HG02981 (cell line): ENCODE data around the gene PIK3CD.
"Not testable (repeated sequence)": the region's sequence is repeated elsewhere in the genome, so short reads cannot be mapped to it uniquely, and the experiment has no call there.

Experiments
- ATAC-seq: cut with Tn5 transposase; IDR thresholded peaks from one replicate; pipeline ENCODE4 v1.9.1; 2021; ENCODE audit warnings: mild to moderate bottlenecking, moderate library complexity; ENCODE audit not compliant: unreplicated experiment

The PIK3CD gene

GRCh38 chr1:9618909-9619679 lies 32.4 kb upstream of the PIK3CD start:
- ATAC-seq: no peak

- no peak for ATAC-seq
Measured at GRCh38 chr1:9621032-9621431, 30.5 kb upstream of the PIK3CD start.

- no peak for ATAC-seq
Measured at GRCh38 chr1:9624081-9624480, 27.4 kb upstream of the PIK3CD start.

GRCh38 chr1:9625030-9625429 lies 26.5 kb upstream of the PIK3CD start:
- not testable (repeated sequence) for ATAC-seq

- peak; percentile 34 for ATAC-seq
Measured at GRCh38 chr1:9626201-9626608, 25.3 kb upstream of the PIK3CD start.

GRCh38 chr1:9628541-9629444 lies 22.7 kb upstream of the PIK3CD start:
- no peak for ATAC-seq

- peak; percentile 31 for ATAC-seq
Measured at GRCh38 chr1:9629445-9630201, 21.9 kb upstream of the PIK3CD start.

GRCh38 chr1:9630331-9631111 lies 21.0 kb upstream of the PIK3CD start:
- ATAC-seq: no peak

GRCh38 chr1:9631613-9632012 lies 19.9 kb upstream of the PIK3CD start:
- ATAC-seq: no peak

GRCh38 chr1:9633493-9633892 lies 18.0 kb upstream of the PIK3CD start:
- ATAC-seq: no peak

GRCh38 chr1:9634582-9634981 lies 16.9 kb upstream of the PIK3CD start:
- no peak for ATAC-seq

- ATAC-seq: no peak
Measured at GRCh38 chr1:9639227-9639626, 12.3 kb upstream of the PIK3CD start.

GRCh38 chr1:9643351-9644256 lies 7.9 kb upstream of the PIK3CD start:
- no peak for ATAC-seq

GRCh38 chr1:9646037-9646436 lies 5.5 kb upstream of the PIK3CD start:
- no peak for ATAC-seq

GRCh38 chr1:9648171-9648570 lies 3.4 kb upstream of the PIK3CD start:
- no peak for ATAC-seq

GRCh38 chr1:9649769-9650168 lies 1.8 kb upstream of the PIK3CD start:
- ATAC-seq: no peak

- ATAC-seq: no peak
Measured at GRCh38 chr1:9651220-9651564, 339 bp upstream of the PIK3CD start.

GRCh38 chr1:9652379-9653209 lies 1.1 kb downstream of the PIK3CD start:
- ATAC-seq: no peak

- ATAC-seq: no peak
Measured at GRCh38 chr1:9653210-9653490, 1.6 kb downstream of the PIK3CD start.
